ENCODE data around the gene PCED1B.

DNA sequence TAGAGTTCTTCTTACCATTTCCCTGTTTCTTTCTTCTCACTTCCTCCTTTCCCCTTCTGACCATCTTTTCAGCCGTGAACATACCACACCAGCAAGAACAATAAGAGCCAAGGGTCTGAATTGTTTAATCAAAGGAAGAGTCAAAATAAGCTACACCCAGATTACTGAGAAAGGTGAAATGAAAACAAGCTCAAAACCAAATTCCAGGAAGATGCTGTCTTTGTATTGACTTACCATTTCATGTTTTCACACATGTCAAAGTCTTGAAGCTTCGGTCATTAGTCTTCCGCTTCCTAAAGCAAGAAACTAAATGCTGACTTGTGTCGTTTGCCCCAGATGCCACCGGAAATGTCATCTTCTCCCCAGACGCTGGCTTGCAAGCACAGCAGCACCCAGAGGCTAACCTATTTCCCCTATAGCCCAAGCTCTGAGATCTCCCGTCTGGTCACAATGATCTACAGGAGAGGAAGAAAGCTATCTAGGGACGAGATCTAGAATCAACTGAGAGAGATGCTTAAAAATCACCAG, 136.8 kb downstream of the PCED1B start:
- TF ChIP-seq, protein P1, sequence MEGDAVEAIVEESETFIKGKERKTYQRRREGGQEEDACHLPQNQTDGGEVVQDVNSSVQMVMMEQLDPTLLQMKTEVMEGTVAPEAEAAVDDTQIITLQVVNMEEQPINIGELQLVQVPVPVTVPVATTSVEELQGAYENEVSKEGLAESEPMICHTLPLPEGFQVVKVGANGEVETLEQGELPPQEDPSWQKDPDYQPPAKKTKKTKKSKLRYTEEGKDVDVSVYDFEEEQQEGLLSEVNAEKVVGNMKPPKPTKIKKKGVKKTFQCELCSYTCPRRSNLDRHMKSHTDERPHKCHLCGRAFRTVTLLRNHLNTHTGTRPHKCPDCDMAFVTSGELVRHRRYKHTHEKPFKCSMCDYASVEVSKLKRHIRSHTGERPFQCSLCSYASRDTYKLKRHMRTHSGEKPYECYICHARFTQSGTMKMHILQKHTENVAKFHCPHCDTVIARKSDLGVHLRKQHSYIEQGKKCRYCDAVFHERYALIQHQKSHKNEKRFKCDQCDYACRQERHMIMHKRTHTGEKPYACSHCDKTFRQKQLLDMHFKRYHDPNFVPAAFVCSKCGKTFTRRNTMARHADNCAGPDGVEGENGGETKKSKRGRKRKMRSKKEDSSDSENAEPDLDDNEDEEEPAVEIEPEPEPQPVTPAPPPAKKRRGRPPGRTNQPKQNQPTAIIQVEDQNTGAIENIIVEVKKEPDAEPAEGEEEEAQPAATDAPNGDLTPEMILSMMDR (conservative IDR thresholded peaks at IDR 0.05; ENCODE audit: low read depth in 2 of 2): no peak
- TF ChIP-seq EZH2 (IDR thresholded peaks at IDR 0.05; ENCODE audit: low read depth, unreplicated experiment): no peak
- TF ChIP-seq, protein P2, sequence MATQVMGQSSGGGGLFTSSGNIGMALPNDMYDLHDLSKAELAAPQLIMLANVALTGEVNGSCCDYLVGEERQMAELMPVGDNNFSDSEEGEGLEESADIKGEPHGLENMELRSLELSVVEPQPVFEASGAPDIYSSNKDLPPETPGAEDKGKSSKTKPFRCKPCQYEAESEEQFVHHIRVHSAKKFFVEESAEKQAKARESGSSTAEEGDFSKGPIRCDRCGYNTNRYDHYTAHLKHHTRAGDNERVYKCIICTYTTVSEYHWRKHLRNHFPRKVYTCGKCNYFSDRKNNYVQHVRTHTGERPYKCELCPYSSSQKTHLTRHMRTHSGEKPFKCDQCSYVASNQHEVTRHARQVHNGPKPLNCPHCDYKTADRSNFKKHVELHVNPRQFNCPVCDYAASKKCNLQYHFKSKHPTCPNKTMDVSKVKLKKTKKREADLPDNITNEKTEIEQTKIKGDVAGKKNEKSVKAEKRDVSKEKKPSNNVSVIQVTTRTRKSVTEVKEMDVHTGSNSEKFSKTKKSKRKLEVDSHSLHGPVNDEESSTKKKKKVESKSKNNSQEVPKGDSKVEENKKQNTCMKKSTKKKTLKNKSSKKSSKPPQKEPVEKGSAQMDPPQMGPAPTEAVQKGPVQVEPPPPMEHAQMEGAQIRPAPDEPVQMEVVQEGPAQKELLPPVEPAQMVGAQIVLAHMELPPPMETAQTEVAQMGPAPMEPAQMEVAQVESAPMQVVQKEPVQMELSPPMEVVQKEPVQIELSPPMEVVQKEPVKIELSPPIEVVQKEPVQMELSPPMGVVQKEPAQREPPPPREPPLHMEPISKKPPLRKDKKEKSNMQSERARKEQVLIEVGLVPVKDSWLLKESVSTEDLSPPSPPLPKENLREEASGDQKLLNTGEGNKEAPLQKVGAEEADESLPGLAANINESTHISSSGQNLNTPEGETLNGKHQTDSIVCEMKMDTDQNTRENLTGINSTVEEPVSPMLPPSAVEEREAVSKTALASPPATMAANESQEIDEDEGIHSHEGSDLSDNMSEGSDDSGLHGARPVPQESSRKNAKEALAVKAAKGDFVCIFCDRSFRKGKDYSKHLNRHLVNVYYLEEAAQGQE (IDR thresholded peaks at IDR 0.05; ENCODE audit: unreplicated experiment): no peak
- no peak for TF ChIP-seq POLR2AphosphoS5 (IDR thresholded peaks at IDR 0.05; ENCODE audit: low read depth)
- TF ChIP-seq JUNB (IDR thresholded peaks at IDR 0.05; ENCODE audit: unreplicated experiment): no peak

Measured in GM23338 (cell line).